ENCODE measurements around the gene ENG.
"Not testable (repeated sequence)": the region's sequence is repeated elsewhere in the genome, so short reads cannot be mapped to it uniquely, and the experiment has no call there.

Gene ENG

GRCh38 chr9:127844821-127845359, 9.6 kb downstream of the ENG start:
- no peak for DNase-seq (ENCODE audit: low read depth in 2 of 2)

DNA sequence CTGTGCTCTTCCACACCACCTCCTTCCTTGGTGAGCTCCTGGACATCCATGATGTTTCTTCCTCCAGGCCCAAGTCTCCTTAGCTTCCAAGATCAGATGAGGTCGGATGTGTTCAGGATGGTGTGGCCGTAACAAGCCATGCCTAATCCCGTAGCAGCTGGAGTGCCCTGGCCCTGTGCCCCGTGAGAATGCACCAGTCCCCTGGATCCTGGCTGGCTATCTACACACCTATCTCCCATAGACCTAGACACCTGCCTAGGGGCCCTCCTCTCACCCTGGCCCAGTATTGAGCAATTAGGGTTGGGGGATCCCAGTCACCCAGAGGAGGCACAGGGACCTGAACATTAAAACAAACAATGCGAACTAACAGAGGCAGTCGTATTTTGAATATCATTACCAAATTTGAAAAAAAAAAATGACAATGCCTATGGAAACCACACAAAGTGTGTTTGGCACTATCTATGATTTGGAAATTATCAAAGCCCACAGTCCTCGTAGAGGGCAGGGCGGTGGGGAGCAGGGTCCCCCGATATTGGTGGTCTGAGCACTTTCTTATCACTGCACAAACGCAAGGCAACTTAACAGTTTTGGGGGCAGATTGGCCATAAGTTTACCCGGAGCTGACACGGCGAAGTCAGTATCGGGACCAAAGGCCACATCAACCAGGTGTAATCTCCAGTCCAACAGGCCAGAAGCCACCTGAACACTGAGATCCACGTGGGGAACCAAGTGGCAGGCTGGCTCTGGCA, 13.2 kb downstream of the ENG start:
- DNase-seq (ENCODE audit: low read depth in 2 of 2): no peak

DNA sequence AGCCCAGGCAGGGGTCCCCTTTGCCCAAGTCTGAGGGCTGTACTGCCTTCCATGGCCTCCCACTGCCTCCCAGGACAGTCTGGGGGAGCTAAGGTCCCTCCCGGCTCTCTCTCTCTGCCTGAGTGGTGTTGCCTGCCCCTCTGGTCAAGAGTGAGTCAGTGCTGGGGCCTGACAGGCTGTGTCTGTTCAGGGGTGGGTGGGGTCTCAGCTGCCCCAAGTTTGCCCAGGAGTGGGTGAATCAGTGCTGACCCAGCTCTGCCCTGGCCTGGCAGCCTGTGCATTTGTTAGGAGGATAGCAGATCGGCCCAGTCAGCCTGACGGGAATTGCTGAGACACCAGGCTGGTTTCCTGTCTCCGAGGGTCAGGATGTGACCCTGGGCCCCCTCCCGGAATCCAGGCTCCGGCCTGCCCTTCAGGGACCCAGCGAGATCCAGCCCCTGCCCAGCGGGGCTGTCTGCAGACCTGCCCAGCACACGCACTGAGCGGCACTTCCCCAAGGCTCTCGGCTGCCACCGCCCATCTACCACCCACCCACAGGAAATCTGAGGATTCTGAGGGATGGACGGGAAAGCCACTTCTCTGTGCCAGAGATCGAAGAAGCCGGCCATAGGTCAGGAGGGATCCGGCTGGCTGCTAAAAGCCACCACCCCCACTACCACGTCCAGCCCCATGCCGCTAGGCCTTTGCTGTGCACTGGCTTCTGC, 15.9 kb downstream of the ENG start:
- no peak for DNase-seq (ENCODE audit: low read depth in 2 of 2)

- no peak for DNase-seq (ENCODE audit: low read depth in 2 of 2)
These were observed 17.1 kb downstream of the ENG start for GRCh38 chr9:127837346-127837745.

- not testable (repeated sequence) for DNase-seq (ENCODE audit: low read depth in 2 of 2)
These were observed 17.9 kb downstream of the ENG start for GRCh38 chr9:127836561-127836960.

GRCh38 chr9:127835991-127836516, 18.4 kb downstream of the ENG start:
- no peak for DNase-seq (ENCODE audit: low read depth in 2 of 2)

- no peak for DNase-seq (ENCODE audit: low read depth in 2 of 2)
These were observed 20.9 kb downstream of the ENG start for GRCh38 chr9:127833555-127833954.

DNA sequence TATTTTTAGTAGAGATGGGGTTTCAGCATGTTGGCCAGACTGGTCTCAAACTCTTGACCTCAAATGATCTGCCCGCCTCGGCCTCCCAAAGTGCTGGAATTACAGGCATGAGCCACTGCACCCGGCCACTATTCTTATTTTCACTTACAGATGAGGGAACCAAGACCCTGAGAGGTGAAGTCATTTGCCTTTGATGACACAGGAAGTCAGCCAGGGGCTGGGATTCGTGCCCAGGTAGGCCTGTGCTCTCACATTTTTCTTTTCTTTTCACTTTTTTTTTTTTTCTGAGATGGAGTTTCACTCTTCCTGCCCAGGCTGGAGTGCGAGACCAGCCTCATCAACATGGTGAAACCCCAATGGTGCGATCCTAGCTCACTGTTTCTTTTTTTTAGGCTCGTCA, 22.2 kb downstream of the ENG start:
- DNase-seq (ENCODE audit: low read depth in 2 of 2): no peak

DNA sequence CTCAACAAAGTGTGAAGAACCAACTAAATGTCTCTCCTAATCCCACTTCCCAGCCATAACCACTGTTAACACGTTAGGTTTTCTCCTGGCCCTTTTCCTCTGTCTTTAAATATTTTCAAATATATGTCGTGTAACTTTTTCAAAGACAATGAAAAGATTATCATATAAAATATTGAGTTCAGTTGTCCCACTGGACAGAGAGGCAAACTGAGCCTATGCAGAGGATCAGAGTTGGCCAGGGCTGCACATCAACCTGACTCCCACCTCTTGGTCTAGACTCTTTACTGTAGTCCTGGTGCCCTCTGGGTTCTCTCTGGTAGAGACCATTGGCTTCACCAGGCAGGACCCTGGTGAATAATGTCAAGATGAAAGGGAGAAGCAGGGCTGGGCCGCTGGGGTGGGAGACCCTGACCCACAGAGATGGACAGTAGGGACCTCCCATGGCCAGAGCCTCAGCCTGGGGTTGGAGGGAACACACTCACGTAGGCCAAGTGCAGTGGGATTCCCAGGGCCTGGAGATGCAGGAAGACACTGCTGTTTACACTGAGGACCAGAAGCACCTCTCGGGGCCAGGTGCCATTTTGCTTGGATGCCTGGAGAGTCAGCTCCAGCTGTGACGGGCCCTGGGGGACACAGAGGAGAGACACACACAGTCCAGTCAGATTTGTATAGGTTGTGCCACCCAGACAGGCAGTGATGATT, 25.1 kb downstream of the ENG start:
- no peak for DNase-seq (ENCODE audit: low read depth in 2 of 2)

GRCh38 chr9:127828262-127829031, 26.0 kb downstream of the ENG start:
- no peak for DNase-seq (ENCODE audit: low read depth in 2 of 2)

- DNase-seq (ENCODE audit: low read depth in 2 of 2): no peak
These were observed 28.1 kb downstream of the ENG start for GRCh38 chr9:127826253-127826913.

- DNase-seq (ENCODE audit: low read depth in 2 of 2): no peak
These were observed 29.0 kb downstream of the ENG start for GRCh38 chr9:127825319-127826051.

DNA sequence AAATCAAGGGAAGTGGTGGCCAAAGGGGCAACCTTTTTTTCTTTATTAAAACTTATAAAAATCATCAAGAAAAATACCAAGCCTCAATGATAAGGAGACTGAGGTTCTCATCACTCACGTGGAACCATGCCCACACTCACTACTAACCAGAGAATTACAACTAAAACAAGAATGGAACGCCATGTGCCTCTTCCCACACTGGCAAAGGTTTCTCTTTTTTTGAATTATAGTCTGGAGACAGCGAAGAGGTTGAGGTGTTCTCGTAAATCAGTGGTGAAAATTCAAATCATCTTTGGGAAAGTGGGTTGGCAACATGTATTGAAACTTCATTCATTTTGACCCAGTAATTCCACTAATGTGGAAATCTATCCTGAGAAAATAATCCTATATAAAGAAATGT, 32.4 kb downstream of the ENG start:
- no peak for DNase-seq (ENCODE audit: low read depth in 2 of 2)

GRCh38 chr9:127818574-127818973, 35.9 kb downstream of the ENG start:
- no peak for DNase-seq (ENCODE audit: low read depth in 2 of 2)

- DNase-seq (ENCODE audit: low read depth in 2 of 2): no peak
These were observed 36.5 kb downstream of the ENG start for GRCh38 chr9:127817881-127818434.

- DNase-seq (ENCODE audit: low read depth in 2 of 2): no peak
These were observed 37.7 kb downstream of the ENG start for GRCh38 chr9:127816728-127817127.

DNA sequence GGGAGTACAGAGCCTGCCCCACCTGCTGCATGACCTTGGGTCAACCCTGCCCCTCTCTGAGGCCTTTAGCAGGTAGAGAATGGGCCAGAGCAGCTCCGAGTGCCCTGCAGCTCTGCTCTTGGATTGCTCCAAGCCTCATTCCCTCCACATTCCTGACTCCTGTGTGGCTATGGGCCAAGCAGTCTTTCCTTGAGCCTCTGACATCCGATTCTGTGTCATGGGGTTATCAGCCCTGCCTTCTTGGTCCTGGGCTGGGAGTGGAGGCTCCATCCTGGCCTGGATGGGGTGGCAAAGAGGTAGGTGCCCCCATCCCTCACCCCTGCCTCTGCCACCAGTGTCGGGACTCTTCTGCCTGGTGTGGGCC, 38.1 kb downstream of the ENG start:
- DNase-seq (ENCODE audit: low read depth in 2 of 2): no peak

GRCh38 chr9:127815512-127816361, 38.7 kb downstream of the ENG start:
- DNase-seq (ENCODE audit: low read depth in 2 of 2): no peak

All from activated CD4-positive, alpha-beta T cell treated with anti-CD3 and anti-CD28 coated beads for 24 hours (primary cell).